Astrocyte (in vitro differentiated cells and primary cell): ENCODE data around the gene SIGLEC11. TPM values are rescaled to one million over a fixed set of nuclear protein-coding genes. Genes with fewer than 3 reads are reported as not detected.
A peak's percentile ranks its signal among the peaks of the same experiment; 100 is the strongest.

Source experiments
- DNase-seq: peaks from one replicate; pipeline ENCODE4 v3.0.0-alpha.2; 2010; ENCODE audit warnings: low read depth
- FAIRE-seq: peaks from 2 replicates; lab custom pipeline; 2011; peaks lifted over from hg19 to GRCh38; lab: Jason Lieb, UNC
- H2AFZ ChIP-seq: 2 replicates; pipeline ENCODE4 v1.6.0; 2012; ENCODE audit warnings: low read depth, low read length, inconsistent platforms
- H3K27ac ChIP-seq: 2 replicates; pipeline ENCODE4 v1.5.1; 2011; ENCODE audit warnings: low read depth, low read length, inconsistent platforms
- H3K27me3 ChIP-seq: 2 replicates; pipeline ENCODE4 v1.6.0; 2011; ENCODE audit warnings: low read length, inconsistent platforms; ENCODE audit not compliant: insufficient read depth
- H3K36me3 ChIP-seq: 2 replicates; pipeline ENCODE4 v1.5.1; 2011; ENCODE audit warnings: low read length, inconsistent platforms; ENCODE audit not compliant: insufficient read depth
- H3K4me1 ChIP-seq: 2 replicates; pipeline ENCODE4 v1.5.1; 2011; ENCODE audit warnings: low read length, inconsistent platforms; ENCODE audit not compliant: insufficient read depth
- H3K4me2 ChIP-seq: 2 replicates; pipeline ENCODE4 v1.6.0; 2012; ENCODE audit warnings: low read length, inconsistent platforms
- H3K4me3 ChIP-seq: 2 replicates; pipeline ENCODE4 v1.5.1; 2011; ENCODE audit warnings: low read depth, mild to moderate bottlenecking, low read length, inconsistent platforms; ENCODE audit not compliant: insufficient read depth
- H3K79me2 ChIP-seq: 2 replicates; pipeline ENCODE4 v1.6.0; 2012; ENCODE audit warnings: mild to moderate bottlenecking, low read length, inconsistent platforms; ENCODE audit not compliant: insufficient read depth
- H3K9ac ChIP-seq: 2 replicates; pipeline ENCODE4 v1.6.0; 2012; ENCODE audit warnings: mild to moderate bottlenecking, low read length, inconsistent platforms
- H3K9me3 ChIP-seq: 2 replicates; pipeline ENCODE4 v1.5.1; 2012; ENCODE audit warnings: low read depth, mild to moderate bottlenecking, low read length, inconsistent platforms; ENCODE audit not compliant: insufficient read depth
- H4K20me1 ChIP-seq: 2 replicates; pipeline ENCODE4 v1.6.0; 2012; ENCODE audit warnings: low read length, inconsistent platforms; ENCODE audit not compliant: insufficient read depth
- H3K27ac Mint-ChIP-seq: one replicate; pipeline ENCODE4 v1.8.0; 2021; ENCODE audit warnings: mild to moderate bottlenecking, mixed read lengths; ENCODE audit not compliant: unreplicated experiment
- H3K27me3 Mint-ChIP-seq: one replicate; pipeline ENCODE4 v1.8.0; 2021; ENCODE audit warnings: low read depth, mixed read lengths; ENCODE audit not compliant: unreplicated experiment
- H3K36me3 Mint-ChIP-seq: one replicate; pipeline ENCODE4 v1.8.0; 2021; ENCODE audit warnings: low read depth, mixed read lengths; ENCODE audit not compliant: unreplicated experiment
- H3K4me1 Mint-ChIP-seq: one replicate; pipeline ENCODE4 v1.8.0; 2021; ENCODE audit warnings: low read depth, mixed read lengths; ENCODE audit not compliant: unreplicated experiment
- H3K4me3 Mint-ChIP-seq: one replicate; pipeline ENCODE4 v1.8.0; 2021; ENCODE audit warnings: mild to moderate bottlenecking, moderate library complexity, mixed read lengths; ENCODE audit not compliant: unreplicated experiment
- H3K9me3 Mint-ChIP-seq: one replicate; pipeline ENCODE4 v1.8.0; 2021; ENCODE audit warnings: mild to moderate bottlenecking, mixed read lengths; ENCODE audit not compliant: unreplicated experiment
- EZH2 ChIP-seq: IDR thresholded peaks from 2 replicates; pipeline ENCODE4 v1.6.1; 2012; ENCODE audit warnings: mild to moderate bottlenecking, low read length, inconsistent platforms; ENCODE audit not compliant: insufficient read depth
- total RNA-seq: library from RNA; stranded (reverse); gene quantifications from 2 replicates; pipeline ENCODE4 v1.2.1, GENCODE V29; 2021
- TF ChIP-seq, protein P1 (sequence below): IDR thresholded peaks from 2 replicates; pipeline ENCODE4 v1.5.1; 2011; ENCODE audit warnings: low read depth, mild to moderate bottlenecking, inconsistent platforms, low read length, moderate library complexity; ENCODE audit not compliant: insufficient read depth

Gene SIGLEC11
- total RNA-seq, 1 donor from 2014 or later: not detected

DNA sequence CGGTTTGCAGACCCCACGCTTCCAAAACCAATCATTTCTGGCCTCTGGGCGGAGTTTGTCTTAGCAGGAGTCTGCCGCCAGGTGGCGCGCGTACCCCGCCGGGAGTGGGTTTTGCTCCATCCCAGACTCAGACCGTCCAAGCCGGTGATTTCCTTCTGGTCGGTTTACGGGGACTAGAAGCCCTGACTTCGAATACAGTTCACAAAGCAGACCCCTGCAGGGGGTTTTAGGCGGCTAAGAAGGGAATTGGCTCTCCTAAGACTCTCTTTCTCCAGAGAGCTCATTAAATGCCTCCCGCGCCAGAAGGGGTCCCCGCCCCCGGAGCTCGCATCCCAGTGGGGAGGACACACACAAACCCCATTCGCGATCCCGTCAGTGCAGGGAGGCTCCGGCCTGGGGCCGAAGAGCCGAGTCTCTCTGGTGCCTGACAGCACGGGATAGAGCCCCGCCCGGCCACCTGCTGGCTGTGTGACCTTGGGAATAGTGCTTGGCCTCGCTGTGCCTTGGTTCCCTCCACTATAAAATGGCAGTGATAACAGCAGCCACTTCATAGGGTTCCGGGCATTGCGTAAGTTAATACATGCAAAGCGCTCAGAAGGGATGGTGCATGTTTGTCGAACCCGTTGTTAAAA is 23.1 kb downstream of the SIGLEC11 start:
- Histone ChIP-seq H3K36me3 (no peaks in the 10 kb centered on the region), H3K9me3 (no peaks in the 10 kb centered on the region), H3K27me3 (no peaks in the 10 kb centered on the region), H3K9ac (no peak overlapping the region), H3K4me3 (peak overlapping the region; percentile 29), H4K20me1 (no peaks in the 10 kb centered on the region), H3K27ac (no peak overlapping the region), H3K4me1 (peaks cover 4% of the 10 kb centered on the region), H2AFZ (peak overlapping the region; percentile 29), H3K4me2 (peak overlapping the region; percentile 81), H3K79me2 (no peaks in the 10 kb centered on the region)
- peak overlapping the region; percentile 45 for H3K4me3 Mint-ChIP-seq
- H3K36me3 Mint-ChIP-seq: peaks cover 9% of the 10 kb centered on the region
- TF ChIP-seq, protein P1, sequence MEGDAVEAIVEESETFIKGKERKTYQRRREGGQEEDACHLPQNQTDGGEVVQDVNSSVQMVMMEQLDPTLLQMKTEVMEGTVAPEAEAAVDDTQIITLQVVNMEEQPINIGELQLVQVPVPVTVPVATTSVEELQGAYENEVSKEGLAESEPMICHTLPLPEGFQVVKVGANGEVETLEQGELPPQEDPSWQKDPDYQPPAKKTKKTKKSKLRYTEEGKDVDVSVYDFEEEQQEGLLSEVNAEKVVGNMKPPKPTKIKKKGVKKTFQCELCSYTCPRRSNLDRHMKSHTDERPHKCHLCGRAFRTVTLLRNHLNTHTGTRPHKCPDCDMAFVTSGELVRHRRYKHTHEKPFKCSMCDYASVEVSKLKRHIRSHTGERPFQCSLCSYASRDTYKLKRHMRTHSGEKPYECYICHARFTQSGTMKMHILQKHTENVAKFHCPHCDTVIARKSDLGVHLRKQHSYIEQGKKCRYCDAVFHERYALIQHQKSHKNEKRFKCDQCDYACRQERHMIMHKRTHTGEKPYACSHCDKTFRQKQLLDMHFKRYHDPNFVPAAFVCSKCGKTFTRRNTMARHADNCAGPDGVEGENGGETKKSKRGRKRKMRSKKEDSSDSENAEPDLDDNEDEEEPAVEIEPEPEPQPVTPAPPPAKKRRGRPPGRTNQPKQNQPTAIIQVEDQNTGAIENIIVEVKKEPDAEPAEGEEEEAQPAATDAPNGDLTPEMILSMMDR: peak; percentile 94
- TF ChIP-seq EZH2: no peak
- no peak overlapping the region for H3K27ac Mint-ChIP-seq
- no peaks in the 10 kb centered on the region for H3K4me1 Mint-ChIP-seq
- FAIRE-seq (no peak), DNase-seq (peak; percentile 17)
- peaks cover 2% of the 10 kb centered on the region for H3K9me3 Mint-ChIP-seq
- H3K27me3 Mint-ChIP-seq: peaks cover 6% of the 10 kb centered on the region

DNA sequence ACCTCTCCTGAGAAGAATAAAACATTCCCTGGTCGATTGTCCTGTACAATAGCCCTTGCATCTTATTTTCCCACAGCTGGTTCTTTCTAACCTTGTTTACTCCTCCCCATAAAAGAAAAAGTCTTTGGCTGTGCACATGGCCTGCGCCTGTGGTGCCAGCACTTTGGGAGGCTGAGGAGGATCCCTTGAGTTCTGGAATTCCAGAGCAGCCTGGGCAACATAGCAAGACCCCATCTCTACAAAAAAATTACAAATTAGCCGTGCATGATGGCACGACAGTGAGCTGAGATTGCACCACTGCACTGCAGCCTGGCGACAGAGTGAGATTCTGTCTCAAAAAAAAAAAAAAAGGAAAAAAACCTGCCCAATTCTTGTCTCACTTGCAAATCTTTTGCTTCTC is 24.4 kb downstream of the SIGLEC11 start:
- no peaks in the 10 kb centered on the region for H3K36me3 ChIP-seq
- peaks cover 2% of the 10 kb centered on the region for H3K9me3 Mint-ChIP-seq
- DNase-seq: no peak
- no peak overlapping the region for H3K27ac Mint-ChIP-seq
- no peak for TF ChIP-seq EZH2
- TF ChIP-seq, protein P1: no peak
- peaks cover 4% of the 10 kb centered on the region for H3K4me1 ChIP-seq
- H3K4me3 Mint-ChIP-seq: no peak overlapping the region
- no peaks in the 10 kb centered on the region for H3K27me3 ChIP-seq
- peaks cover 3% of the 10 kb centered on the region for H3K27me3 Mint-ChIP-seq
- peaks cover 16% of the 10 kb centered on the region for H3K36me3 Mint-ChIP-seq
- H3K9ac ChIP-seq: no peak overlapping the region
- H2AFZ ChIP-seq: no peak overlapping the region
- no peak overlapping the region for H3K4me3 ChIP-seq
- no peak overlapping the region for H3K4me2 ChIP-seq
- no peaks in the 10 kb centered on the region for H3K79me2 ChIP-seq
- no peak overlapping the region for H3K27ac ChIP-seq
- no peaks in the 10 kb centered on the region for H3K9me3 ChIP-seq
- no peaks in the 10 kb centered on the region for H4K20me1 ChIP-seq
- FAIRE-seq: no peak
- H3K4me1 Mint-ChIP-seq: no peaks in the 10 kb centered on the region

DNA sequence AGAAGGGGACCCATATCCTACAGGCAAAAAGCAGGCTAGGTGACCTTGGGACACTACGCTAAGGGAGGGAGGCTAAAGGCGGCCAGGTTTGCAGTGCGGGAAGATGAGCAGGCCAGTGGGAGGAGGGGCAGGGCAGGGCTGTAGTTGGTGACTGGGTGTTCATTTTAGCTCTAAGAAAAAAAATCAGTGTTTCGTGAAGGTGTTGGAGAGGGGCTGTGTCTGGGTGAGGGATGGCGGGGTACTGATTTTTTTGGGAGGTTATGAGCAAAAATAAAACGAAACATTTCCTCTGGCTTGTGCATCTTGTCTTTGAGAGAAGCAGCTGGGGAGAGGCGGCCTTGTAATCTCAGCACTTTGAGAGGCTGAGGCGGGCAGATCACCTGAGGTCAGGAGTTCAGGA is 27.3 kb downstream of the SIGLEC11 start:
- no peaks in the 10 kb centered on the region for H3K27me3 Mint-ChIP-seq
- DNase-seq: no peak
- H3K36me3 ChIP-seq: no peaks in the 10 kb centered on the region
- H2AFZ ChIP-seq: no peak overlapping the region
- no peak for FAIRE-seq
- H3K27me3 ChIP-seq: no peaks in the 10 kb centered on the region
- H3K4me3 Mint-ChIP-seq: no peak overlapping the region
- H3K9me3 Mint-ChIP-seq: peaks cover 2% of the 10 kb centered on the region
- H3K4me1 Mint-ChIP-seq: no peaks in the 10 kb centered on the region
- no peak overlapping the region for H3K27ac ChIP-seq
- H3K4me2 ChIP-seq: no peak overlapping the region
- no peaks in the 10 kb centered on the region for H4K20me1 ChIP-seq
- H3K27ac Mint-ChIP-seq: no peak overlapping the region
- H3K79me2 ChIP-seq: peaks cover 6% of the 10 kb centered on the region
- no peaks in the 10 kb centered on the region for H3K9me3 ChIP-seq
- H3K4me3 ChIP-seq: no peak overlapping the region
- no peak overlapping the region for H3K9ac ChIP-seq
- TF ChIP-seq EZH2: no peak
- TF ChIP-seq, protein P1: no peak
- peaks cover 23% of the 10 kb centered on the region for H3K36me3 Mint-ChIP-seq
- H3K4me1 ChIP-seq: peaks cover 4% of the 10 kb centered on the region
